Measurements from ENCODE around the gene TCFL5.

Gene TCFL5

DNA sequence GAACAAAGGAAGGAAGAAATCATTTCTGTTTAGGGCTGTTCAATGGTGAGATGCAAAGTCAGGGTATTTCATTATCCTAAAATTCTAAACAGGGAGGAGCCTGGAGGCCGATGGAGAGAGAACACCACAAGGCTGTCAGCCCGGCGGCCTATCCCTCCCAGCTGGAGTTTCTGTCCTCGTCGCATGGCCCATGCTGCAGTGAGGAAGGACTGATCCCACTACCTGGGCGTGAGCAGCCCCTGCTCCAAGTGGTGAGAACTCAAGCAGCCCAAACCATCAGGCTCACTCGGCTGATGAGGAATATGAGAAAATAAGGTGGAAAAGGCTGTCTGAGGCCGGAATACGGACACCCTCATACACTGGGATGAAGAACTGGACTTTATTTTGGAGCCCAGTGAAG lies 33.9 kb upstream of the TCFL5 start:
- no peak for DNase-seq

DNA sequence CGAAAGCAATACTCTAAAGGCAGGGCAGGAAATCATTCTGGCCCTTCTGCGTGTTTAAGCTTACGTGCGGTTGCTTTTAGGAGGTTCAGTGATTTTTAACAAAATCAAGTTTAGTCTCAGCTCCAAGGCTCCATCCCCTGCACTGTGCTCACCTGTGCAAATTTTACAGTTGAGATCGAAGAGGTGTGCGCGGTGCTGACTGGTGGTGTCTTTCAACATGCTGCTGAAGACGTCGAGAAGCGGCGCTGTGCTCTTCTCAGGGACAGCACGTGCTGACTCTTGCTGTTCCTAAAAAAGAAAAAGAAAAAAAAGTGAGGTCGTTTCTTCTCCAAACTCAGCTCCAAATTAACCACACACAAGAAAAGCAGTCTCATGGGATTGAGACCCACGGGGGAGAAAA lies 32.6 kb upstream of the TCFL5 start:
- DNase-seq, result no peak

DNA sequence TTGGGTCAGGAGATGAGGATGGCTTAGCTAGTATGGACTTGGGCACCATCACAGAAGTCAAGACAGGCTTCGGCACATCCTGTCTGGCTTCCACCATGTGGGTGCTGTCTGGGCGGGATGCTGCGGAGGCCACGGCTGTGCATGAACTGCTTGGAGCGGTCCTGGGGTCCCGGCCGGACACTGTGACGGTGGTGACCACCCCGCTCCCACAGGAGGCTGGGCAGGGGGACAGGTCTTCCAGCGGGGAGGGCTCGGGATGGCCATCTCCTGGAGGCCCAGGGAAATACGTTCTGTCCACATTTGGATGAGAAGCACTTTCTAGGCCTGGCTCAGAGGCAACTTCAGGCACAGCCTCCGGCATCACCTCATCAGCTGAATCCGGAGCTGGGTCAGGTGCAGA lies 32.1 kb upstream of the TCFL5 start:
- no peak for DNase-seq

DNA sequence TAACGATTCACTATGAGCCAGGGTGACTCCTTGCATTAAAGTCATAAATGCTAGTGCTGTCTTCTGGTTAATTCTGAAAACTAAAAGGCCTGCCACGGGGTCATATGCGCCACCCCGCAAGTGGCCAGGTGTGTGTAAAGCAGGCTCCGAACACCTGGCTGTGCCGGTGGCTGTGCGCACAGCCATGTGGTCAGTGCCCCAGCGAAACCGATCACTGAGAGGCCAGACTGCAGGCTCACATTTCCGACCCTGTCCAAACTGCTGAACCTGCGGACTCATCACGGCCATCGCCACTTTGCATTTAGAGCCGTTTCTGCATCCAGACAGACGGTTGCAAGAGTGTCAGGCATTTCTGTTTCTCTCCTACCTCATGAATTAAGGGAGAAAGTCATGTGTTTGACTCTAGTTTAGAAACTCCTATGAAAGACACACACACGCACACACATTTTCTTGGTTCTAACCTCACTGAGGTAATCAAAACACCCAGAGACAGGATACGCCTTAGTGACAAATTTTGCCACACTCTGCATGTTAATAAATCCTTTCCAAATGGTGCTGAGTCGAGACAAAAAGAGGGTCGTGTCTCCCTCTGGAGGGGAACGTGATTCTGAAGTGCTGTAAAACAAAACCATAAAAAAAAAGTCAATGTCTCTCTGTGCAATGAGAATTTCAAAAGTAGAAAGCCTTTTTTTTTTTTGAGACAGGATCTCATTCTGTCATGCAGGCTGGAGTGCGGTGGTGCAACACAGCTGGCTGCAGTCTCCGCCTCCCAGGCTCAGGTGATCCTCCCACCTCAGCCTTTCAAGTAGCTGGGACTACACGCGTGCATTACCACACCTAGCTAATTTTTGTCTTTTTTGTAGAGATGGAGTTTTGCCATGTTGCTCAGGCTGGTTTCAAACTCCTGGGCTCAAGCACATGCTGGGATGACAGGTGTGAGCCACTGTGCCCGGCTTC lies 31.0 kb upstream of the TCFL5 start:
- DNase-seq, result peak; percentile 16 to 79 (median 60)

DNA sequence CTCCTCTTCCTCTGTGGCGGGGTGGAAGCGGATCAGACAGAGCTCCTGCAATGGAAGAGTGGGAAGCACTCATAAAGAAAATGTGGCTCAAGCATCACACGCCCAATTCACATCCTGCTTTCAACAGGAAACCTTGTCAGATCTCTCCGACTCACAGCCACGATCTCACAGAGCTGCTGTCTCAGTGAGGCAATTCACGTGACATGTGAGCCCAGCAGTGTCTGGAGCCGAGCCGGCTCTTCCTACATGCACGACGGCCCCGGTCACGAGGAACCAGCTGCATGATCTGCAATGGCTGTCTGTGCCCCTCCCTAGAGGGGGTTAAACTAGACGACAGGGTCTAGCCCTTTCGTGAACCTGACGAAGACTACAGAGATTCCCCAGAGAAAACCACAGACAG lies 29.5 kb upstream of the TCFL5 start:
- peak; percentile 12 to 71 (median 61) for DNase-seq

DNA sequence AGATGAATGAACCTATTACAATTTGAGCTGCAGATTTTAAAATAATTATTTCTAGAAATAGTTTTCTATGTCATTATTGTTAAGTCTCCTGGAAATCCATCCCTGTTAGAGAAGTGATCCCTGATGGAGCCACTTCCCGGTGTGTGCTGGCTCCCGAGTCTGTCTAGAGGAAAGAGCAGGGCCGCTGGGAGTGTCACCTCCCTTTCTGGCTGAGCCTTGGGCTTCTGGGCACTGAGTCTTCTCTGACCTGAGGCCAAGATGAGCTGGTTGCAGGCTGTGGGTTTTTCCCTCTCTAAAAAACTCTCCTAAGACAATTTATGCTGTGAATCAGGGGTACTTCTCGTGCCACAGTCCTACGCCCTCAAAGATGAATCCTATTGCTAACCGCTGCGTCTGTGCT lies 28.8 kb upstream of the TCFL5 start:
- DNase-seq, result no peak

DNA sequence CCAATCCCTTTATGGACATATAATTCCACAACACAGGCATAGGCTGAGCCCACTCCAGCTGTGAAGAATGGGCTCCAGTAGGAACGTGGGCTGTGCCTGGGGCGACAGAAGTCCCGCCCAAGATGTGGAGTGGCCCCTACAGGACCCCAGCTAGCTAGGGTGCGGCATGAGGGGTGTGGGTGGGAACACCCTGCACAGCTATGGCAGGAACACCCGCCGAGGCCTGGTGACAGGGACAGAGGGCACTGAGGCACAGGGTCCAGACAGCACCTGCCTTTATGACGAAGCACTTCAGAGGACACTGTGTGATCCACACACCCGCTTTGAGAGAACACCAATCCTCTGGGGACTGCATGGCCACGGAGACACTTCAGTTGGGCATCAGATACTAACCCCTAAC lies 28.2 kb upstream of the TCFL5 start:
- no peak for DNase-seq

DNA sequence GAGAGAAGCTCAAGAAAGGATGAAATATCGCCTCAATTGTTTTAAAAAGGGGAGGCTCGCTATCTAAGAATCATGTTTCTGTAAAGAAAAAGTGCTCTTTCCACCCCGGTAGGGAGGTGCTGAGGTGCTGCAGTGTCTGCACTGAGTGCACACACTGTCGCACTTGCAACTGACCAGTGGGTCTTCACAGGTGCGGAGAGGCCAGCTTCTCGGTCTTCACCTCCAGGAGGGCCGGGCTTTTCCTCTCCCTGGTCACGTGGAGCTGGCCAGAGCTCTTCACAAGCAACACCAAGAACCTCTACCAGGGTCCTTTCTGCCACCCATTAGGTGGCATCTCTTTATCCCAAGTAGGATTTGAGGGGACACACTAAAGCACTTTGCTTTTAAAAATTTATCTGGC lies 27.8 kb upstream of the TCFL5 start:
- no peak for DNase-seq

DNA sequence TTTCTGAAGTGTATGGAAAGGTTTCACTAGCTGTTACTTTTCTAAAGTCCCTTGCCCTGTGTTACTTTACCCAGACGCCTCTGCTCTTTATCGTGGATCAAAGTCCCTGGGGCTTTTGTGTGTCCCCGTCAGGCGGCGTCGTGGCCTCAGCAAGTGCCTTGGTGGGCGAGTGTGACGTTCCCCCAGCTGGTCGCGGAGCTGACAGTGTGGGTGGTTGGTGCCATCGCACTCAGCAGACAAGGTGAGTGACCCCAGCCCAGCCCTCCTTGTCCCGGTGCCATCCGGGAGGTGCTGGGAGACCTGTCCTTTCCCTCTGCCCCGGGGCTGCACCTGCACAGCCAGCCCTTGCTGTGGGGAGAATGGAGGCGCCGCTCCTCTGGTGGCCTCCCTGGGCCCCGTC lies 27.3 kb upstream of the TCFL5 start:
- DNase-seq, result no peak

DNA sequence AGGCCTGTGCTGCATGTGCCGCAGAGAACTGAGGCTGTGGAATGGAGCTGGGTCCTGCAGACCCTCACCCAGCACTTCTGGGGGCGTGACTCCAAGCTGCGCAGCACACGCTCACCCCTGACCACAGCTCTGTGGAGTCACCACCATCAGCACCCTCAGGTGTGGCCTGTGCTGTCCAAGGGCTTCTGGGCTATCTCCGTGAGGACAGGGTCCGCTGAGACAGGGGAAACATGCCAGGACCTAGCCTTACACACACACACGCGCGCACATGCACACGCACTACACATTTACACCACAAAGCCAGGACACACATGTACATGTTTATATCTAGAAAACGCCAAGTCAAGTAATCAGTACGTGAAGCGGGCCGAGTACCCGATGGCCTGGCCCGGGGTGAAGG lies 26.8 kb upstream of the TCFL5 start:
- DNase-seq, result no peak

DNA sequence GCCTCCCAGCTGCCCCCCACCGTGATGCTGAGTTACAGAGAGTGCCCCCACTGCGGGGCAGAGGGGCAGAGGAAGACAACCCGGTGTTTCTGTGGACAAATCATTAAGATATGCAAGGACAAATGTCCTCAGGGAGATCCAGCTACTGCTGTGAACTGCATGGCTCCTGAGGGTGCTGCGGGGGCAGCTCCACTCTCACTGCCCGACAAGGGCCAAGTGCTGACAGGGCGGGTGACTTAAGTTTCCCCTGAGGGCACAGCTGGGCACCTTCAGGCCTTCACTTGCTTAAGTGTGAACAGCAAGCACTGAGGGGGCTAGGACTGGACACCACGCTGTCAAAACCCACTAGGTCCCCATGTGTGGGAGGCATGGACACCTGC lies 26.2 kb upstream of the TCFL5 start:
- no peak for DNase-seq

DNA sequence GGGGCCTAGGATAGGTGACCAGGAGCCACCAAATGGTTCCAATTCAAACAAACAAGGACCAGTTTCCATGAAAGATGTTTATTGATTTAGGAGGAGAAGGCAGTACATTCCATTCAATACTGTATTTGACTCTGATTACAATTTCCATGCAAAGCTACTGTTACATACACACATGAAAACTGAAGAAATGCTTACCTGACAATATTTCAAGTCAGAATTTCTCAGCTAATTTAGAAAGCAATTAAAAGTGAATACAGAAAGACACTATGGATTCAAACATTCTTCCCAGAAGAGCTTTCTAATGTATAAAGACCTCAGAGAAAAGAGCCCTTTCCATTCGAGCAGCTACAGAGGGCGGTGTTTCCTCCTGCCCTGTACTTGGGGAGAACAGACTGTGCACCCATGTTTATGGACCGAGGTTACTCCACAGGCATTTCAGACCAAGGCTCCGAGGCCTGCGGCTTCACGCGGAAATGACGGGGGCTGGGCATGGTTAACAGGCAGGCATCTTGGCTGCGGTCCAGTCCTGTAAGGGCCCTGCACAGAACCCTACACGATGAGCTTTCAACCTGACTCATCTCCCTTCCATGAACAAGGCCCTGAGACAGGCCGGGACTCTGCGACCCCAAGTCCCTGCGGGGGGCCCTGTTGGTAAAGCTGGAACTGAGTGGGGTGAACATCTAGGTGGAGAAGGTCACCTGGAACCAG lies 25.7 kb upstream of the TCFL5 start:
- peak in 3 of 6 experiments; percentile 8 to 41 (median 35) for DNase-seq

DNA sequence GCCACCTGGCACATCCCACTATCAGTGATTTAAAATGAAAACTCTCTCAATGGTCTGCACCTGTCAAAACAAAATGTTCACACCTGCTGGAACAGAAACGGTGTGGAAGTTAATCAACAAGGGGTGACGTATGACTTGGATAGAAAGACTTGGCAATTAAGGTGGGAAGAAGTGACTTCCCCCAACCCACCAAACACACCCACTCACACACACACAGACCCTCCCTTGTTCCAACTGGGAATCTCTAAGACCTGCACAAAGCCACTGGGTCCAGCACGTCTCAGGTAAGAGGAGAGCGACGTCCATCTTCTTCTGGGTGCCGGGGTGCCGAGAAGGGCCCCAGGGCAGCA lies 25.1 kb upstream of the TCFL5 start:
- DNase-seq, result no peak

DNA sequence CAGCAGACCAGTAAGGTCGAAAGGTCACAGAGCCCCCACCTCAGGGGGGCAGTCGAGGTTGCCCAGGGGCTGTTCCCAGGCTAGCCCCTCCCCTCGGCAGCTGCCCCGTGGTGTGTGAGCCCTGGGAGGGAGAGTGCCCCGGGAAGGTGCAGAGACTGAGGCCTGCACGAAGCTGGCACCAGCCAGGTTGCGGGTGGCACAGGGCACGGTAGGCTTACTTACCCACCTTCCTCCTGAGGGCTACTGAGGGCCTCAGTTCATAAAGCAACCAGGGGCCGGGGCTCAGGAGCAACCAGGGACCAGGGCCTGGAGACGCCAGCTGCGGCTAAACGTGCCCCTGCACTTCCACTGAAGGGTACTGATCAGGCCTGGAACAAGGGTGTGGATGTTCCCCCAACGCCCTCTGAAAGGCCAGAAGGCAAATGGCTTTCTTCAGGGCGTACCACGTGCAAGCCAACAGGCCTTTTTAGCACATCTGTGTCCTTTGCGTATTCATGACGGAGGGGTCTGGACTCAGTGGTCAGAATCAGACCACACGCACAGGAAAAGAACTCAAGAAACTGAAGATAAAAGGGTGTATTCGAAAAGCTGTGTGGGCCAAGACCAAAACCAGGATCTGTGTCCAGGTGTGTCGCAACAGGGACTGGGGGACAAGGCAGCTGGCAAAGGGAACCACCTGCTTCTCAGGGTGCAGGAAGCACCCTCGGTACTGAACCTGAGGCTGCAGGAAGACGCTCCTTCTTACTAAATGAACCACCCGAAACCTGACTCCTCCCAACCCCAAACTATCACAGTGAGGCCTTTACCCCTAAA lies 24.5 kb upstream of the TCFL5 start:
- DNase-seq, result no peak

DNA sequence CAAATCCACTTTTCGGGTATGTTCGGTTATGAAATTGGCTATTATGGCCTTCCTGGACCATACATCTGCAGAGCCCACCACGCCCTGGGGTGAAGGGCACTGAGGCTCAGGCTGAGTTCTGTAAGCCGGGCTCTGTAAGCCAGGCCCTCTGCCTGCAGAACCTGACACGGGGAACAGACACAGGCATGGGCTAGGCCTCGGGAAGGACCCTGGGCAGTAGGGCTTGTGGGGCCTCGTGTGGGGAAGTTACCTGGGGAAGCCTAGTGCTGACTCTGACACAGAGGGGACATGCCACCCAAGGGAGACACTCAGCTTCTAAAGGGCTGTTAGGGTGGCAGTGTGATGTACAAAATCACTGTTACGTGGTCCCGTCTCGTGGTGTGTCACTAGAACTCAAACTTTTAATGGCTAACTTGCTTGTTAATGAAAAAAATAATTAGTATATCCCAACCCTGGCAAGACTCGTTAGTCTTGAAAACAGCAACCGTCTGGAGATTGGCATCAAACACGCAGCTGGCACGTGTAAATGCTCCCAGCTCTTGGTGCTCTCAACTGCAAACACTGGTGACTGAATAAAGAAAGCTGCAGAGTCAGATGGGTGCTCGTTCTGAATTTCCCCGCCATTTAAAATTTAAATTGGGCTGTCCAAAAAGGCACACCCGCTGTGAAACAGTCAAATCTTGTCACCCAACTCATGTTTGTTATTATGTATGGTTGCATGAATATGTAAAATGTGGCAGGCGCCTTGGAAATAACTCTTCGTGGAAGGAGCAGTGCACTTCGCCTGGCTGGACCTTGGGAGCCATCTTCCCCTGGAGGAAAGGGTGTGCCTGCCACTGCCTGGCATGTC lies 23.6 kb upstream of the TCFL5 start:
- no peak for DNase-seq

DNA sequence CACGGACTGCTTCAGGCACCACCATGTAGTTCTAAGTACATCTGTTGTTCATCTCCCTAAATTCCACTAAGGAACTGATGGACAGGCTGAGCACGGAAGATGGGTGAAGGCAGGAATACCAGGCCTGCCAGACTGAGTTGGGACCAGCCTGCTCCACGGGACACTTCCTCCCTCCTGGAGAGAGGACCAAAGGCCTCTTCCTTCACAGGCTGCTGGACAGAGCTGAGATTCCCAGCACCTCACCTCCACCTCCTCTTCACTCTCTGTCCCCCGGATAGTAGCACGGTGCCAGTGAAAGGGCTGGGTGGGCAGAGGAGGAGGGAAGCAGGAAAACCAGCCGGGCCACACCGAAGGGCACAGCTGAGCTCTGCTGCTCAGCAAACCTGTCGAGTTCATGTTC lies 22.9 kb upstream of the TCFL5 start:
- DNase-seq, result no peak

DNA sequence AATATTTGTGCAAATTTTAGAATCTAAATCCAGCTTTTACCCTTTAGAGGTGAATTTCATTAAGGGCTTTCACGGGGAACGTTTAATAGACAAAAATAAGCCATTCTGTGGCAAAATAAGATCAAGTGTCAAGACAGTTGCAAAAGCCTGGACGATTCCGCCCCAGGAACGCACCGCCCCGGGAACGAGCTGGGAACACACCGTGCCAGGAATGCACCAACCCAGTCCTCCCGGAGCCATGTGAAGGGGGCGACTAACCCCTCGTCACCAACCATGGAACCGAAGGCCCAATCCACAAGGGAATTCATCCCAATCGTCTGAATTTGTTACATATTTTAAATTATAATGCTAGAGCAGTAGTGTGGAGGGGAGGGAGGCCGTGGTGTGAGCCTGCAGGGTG lies 20.8 kb upstream of the TCFL5 start:
- no peak for DNase-seq

DNA sequence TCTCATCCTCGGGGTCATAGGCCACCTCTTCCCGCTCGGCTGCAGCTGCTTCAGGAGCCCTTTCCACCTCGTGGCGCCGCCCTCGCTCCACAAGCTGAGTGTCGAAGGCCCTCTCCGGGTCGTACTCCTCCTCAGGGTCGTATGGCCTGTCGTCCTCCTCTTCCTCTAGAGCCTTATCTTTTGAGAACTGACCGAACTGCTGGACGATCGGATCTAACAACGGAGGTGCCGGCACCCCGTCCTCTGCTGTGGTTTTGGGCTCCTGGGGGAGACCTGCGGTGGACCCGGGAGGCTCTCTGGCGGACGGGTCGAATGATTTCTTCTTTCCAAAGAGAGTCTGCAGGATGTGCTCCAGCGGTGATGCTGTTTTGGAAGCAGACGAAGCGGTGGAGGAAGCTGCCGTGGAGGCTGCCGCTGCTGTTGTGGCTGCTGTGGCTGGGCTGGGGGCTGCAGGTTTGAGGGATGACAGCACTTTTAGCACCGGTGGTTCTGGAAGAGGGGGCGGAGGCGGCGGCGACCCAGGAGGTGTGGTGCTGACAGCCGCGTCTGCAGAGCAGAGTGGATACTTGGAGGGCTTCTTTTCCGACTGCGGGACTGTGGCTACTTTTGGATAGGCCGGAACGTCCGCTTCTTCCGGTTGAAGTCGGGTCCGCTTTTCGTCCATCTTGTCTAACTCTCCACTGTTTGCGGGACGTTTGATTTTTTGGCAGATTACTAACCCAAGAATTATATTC lies 20.2 kb upstream of the TCFL5 start:
- no peak for DNase-seq

DNA sequence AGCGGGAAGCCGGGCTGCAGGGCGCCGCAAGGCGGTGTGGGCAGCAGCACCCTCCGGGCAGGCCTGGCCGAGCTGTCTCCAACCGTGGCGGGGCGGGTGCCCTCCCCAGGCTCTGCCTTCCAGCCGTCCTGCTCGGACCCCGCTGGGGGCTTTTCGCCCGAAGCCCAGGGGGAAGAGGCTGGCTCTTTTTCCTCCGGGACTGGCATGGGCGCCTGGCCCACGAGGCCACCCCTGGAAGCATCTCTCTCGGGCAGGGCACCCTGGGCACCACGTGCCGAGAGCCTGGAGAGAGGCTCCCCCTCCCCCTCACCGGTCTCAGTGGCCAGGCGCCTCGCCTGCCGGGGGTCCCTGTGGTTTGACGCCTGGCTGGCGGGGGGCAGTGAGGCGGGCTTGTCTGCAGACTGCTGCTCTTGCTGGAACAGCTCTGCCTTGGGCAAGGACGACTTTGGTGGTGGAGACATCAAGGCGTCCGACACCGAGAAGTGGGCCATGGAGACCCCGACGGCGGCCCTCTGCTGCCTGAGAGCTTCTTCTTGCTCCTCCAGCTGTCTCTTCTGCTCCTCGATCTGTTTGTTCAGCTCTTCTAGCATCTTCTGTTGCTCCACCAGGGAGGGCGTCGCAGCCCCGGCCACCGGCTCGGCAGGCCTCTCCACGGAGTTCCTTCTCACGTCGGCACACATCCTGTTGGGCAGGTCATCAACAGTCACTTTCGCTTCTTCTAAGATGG lies 19.5 kb upstream of the TCFL5 start:
- no peak for DNase-seq

DNA sequence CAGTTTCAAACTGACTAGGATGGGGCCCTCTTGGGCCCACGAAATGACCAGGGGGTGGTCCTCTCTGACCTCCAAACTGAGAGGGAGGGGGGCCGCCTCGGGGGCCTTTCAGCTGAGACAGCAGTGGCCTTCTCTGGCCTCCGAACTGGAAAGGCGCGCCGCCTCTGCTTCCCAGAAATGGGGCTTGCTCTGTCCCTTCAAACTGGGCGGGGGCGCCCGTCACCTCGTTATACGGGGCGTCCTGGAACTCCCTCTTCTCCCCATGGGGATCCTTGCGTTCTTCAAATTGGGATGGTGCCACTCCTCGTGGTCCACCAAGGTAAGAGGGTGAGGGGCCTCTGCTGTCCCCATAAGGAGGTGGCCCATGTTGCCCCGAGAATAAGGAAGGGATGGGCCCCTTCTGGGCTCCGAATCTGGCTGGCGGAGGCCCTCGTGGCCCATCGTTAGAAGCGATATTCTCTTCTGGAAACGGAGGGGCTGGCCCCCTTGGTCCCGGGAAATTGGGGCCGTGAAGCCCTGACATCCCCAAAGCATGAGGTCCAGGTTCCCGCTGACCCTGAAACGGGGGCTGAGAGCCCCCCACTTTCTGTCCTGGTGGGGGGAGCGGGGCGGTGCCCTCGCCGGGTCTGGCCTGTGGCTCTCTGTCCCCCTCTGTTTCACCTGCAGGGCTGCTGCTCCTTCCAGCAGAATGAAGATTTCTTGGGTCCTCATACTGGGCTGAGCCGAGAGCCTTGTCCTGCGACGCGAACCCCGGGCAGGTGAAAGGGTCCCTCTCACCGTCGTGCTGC lies 18.7 kb upstream of the TCFL5 start:
- no peak for DNase-seq

Data from stimulated activated naive CD4-positive, alpha-beta T cell (primary cell).